K562 (cell line): ENCODE measurements around the gene EXOC7.

Source experiments
- ARID2 ChIP-seq: fragments of 450-650 bp; IDR thresholded peaks from 2 replicates; pipeline ENCODE4 v1.6.1; 2017; ENCODE audit warnings: antibody characterized with exemption, mild to moderate bottlenecking
- CBX2 ChIP-seq: fragments of 200-600 bp; sonication (generic); IDR thresholded peaks from one replicate; pipeline ENCODE4 v1.6.1; 2012; ENCODE audit warnings: mild to moderate bottlenecking, low read length, inconsistent platforms; ENCODE audit not compliant: insufficient read depth, poor library complexity, severe bottlenecking
- CTCF ChIP-seq, 3 experiments: IDR thresholded peaks in 2 of 3; conservative IDR thresholded peaks in 1 of 3; 2 replicates each; pipeline ENCODE4 v1.5.1; 2011 to 2012; ENCODE audit warnings: low read length in 3 of 3, mild to moderate bottlenecking in 3 of 3, control low read depth in 2 of 3, improper control_type of control experiment in 1 of 3, inconsistent platforms in 1 of 3, low read depth in 1 of 3, mixed read lengths in 1 of 3, moderate library complexity in 1 of 3; ENCODE audit not compliant: insufficient read depth in 2 of 3
- FOXM1 ChIP-seq, 2 experiments: fragments of 450-650 bp in 1 of 2; sonication (generic) in 1 of 2; formaldehyde crosslinking in 1 of 2; IDR thresholded peaks; 2 replicates each; pipeline versions ENCODE4 v1.6.1 to v1.9.0; 2017 to 2022; ENCODE audit warnings: low read depth in 2 of 2, mild to moderate bottlenecking in 2 of 2, missing genetic modification reagents in 1 of 2, moderate library complexity in 1 of 2
- HDAC2 ChIP-seq: fragments of 450-650 bp; IDR thresholded peaks from 2 replicates; pipeline ENCODE4 v1.6.1; 2016; ENCODE audit warnings: mild to moderate bottlenecking
- POLR2A ChIP-seq: fragments of 450-650 bp; conservative IDR thresholded peaks from 2 replicates; pipeline ENCODE4 v1.6.1; 2016
- SNAPC5 ChIP-seq: fragments of 250-450 bp; sonication (Bioruptor Pico); IDR thresholded peaks from 2 replicates; pipeline ENCODE4 v1.8.0; 2021; ENCODE audit warnings: moderate library complexity, mild to moderate bottlenecking, inconsistent platforms

- no peak for TF ChIP-seq CBX2
- no peak for TF ChIP-seq CTCF (IDR thresholded peaks at IDR 0.05 in 2 of 3, conservative IDR thresholded peaks at IDR 0.05 in 1 of 3; ENCODE audit: insufficient read depth in 2 of 3, low read depth in 1 of 3, low read length in 3 of 3)
- TF ChIP-seq FOXM1 (IDR thresholded peaks at IDR 0.05; ENCODE audit: low read depth) = no peak
- TF ChIP-seq FOXM1 (CRISPR knock-in tag; IDR thresholded peaks at IDR 0.05; ENCODE audit: low read depth) = no peak
- TF ChIP-seq HDAC2 = no peak
- TF ChIP-seq ARID2 = no peak
- TF ChIP-seq SNAPC5 = no peak
- no peak for TF ChIP-seq POLR2A
Observed at GRCh38 chr17:76125391-76125675, 21.7 kb upstream of the EXOC7 start.
